ENCODE results near the gene CYP19A1.

The CYP19A1 gene

GRCh38 chr15:51199541-51199940 lies 138.9 kb downstream of the CYP19A1 start:
- TF ChIP-seq CREB1 (IDR thresholded peaks at IDR 0.05; ENCODE audit: low read depth) (no peak), TAF1 (IDR thresholded peaks at IDR 0.05; ENCODE audit: low read depth) (no peak), RAD21 (IDR thresholded peaks at IDR 0.05; ENCODE audit: low read depth) (no peak), TCF12 (IDR thresholded peaks at IDR 0.05; ENCODE audit: low read depth) (no peak), EP300 (IDR thresholded peaks at IDR 0.05; ENCODE audit: borderline replicate concordance) (no peak), ZBTB7A (IDR thresholded peaks at IDR 0.05; ENCODE audit: low read depth) (no peak), USF1 (IDR thresholded peaks at IDR 0.05) (no peak), FOXM1 (IDR thresholded peaks at IDR 0.05; ENCODE audit: borderline replicate concordance, low read depth) (no peak), REST (IDR thresholded peaks at IDR 0.05; ENCODE audit: low read depth) (no peak), NFIC (IDR thresholded peaks at IDR 0.05) (no peak), CEBPB (IDR thresholded peaks at IDR 0.05) (no peak), YY1 (IDR thresholded peaks at IDR 0.05; ENCODE audit: low read depth) (no peak), MAX (IDR thresholded peaks at IDR 0.05) (no peak), TEAD4 (IDR thresholded peaks at IDR 0.05) (no peak), EGR1 (IDR thresholded peaks at IDR 0.05) (no peak)

GRCh38 chr15:51198701-51199232 lies 139.6 kb downstream of the CYP19A1 start:
- no peak for TF ChIP-seq TAF1 (IDR thresholded peaks at IDR 0.05; ENCODE audit: low read depth)
- no peak for TF ChIP-seq EGR1 (IDR thresholded peaks at IDR 0.05)
- no peak for TF ChIP-seq REST (IDR thresholded peaks at IDR 0.05; ENCODE audit: low read depth)
- TF ChIP-seq CREB1 (IDR thresholded peaks at IDR 0.05; ENCODE audit: low read depth): no peak
- no peak for TF ChIP-seq TCF12 (IDR thresholded peaks at IDR 0.05; ENCODE audit: low read depth)
- no peak for TF ChIP-seq USF1 (IDR thresholded peaks at IDR 0.05)
- TF ChIP-seq EP300 (IDR thresholded peaks at IDR 0.05; ENCODE audit: borderline replicate concordance): no peak
- no peak for TF ChIP-seq CEBPB (IDR thresholded peaks at IDR 0.05)

GRCh38 chr15:51195459-51195858 lies 142.9 kb downstream of the CYP19A1 start:
- TF ChIP-seq CEBPB (IDR thresholded peaks at IDR 0.05) (no peak), FOXM1 (IDR thresholded peaks at IDR 0.05; ENCODE audit: borderline replicate concordance, low read depth) (no peak), TAF1 (IDR thresholded peaks at IDR 0.05; ENCODE audit: low read depth) (no peak), NFIC (IDR thresholded peaks at IDR 0.05) (no peak)

GRCh38 chr15:51193979-51194378 lies 144.4 kb downstream of the CYP19A1 start:
- TF ChIP-seq TEAD4 (IDR thresholded peaks at IDR 0.05) (no peak), EP300 (IDR thresholded peaks at IDR 0.05; ENCODE audit: borderline replicate concordance) (no peak), EGR1 (IDR thresholded peaks at IDR 0.05) (no peak), REST (IDR thresholded peaks at IDR 0.05; ENCODE audit: low read depth) (no peak), MAX (IDR thresholded peaks at IDR 0.05) (no peak), TAF1 (IDR thresholded peaks at IDR 0.05; ENCODE audit: low read depth) (no peak), ZBTB7A (IDR thresholded peaks at IDR 0.05; ENCODE audit: low read depth) (no peak), FOXM1 (IDR thresholded peaks at IDR 0.05; ENCODE audit: borderline replicate concordance, low read depth) (no peak), CREB1 (IDR thresholded peaks at IDR 0.05; ENCODE audit: low read depth) (no peak), CEBPB (IDR thresholded peaks at IDR 0.05) (no peak), NFIC (IDR thresholded peaks at IDR 0.05) (no peak)

GRCh38 chr15:51193526-51193925 lies 144.9 kb downstream of the CYP19A1 start:
- no peak for TF ChIP-seq EP300 (IDR thresholded peaks at IDR 0.05; ENCODE audit: borderline replicate concordance)
- no peak for TF ChIP-seq TAF1 (IDR thresholded peaks at IDR 0.05; ENCODE audit: low read depth)
- TF ChIP-seq RAD21 (IDR thresholded peaks at IDR 0.05; ENCODE audit: low read depth): no peak
- TF ChIP-seq TEAD4 (IDR thresholded peaks at IDR 0.05): no peak
- TF ChIP-seq USF1 (IDR thresholded peaks at IDR 0.05): no peak
- no peak for TF ChIP-seq NFIC (IDR thresholded peaks at IDR 0.05)
- no peak for TF ChIP-seq TCF12 (IDR thresholded peaks at IDR 0.05; ENCODE audit: low read depth)
- no peak for TF ChIP-seq EGR1 (IDR thresholded peaks at IDR 0.05)
- TF ChIP-seq FOXM1 (IDR thresholded peaks at IDR 0.05; ENCODE audit: borderline replicate concordance, low read depth): no peak
- no peak for TF ChIP-seq ZBTB7A (IDR thresholded peaks at IDR 0.05; ENCODE audit: low read depth)
- TF ChIP-seq YY1 (IDR thresholded peaks at IDR 0.05; ENCODE audit: low read depth): no peak
- TF ChIP-seq CREB1 (IDR thresholded peaks at IDR 0.05; ENCODE audit: low read depth): no peak
- TF ChIP-seq REST (IDR thresholded peaks at IDR 0.05; ENCODE audit: low read depth): no peak
- no peak for TF ChIP-seq CEBPB (IDR thresholded peaks at IDR 0.05)
- TF ChIP-seq MAX (IDR thresholded peaks at IDR 0.05): no peak
